AG10803 (cell line): ENCODE results near the gene PDE1C.

Experiments used
- DNase-seq: peaks from one replicate; pipeline ENCODE4 v3.0.0; 2010; ENCODE audit warnings: low read depth
- H3K4me3 ChIP-seq: 2 replicates; pipeline ENCODE4 v1.5.1; 2011; ENCODE audit warnings: mild to moderate bottlenecking, low read length, control low read depth
- TF ChIP-seq, protein P1 (sequence below): conservative IDR thresholded peaks from 2 replicates; pipeline ENCODE4 v1.5.1; 2011; ENCODE audit warnings: mild to moderate bottlenecking, low read length, control low read depth, inconsistent platforms

The PDE1C gene

DNA sequence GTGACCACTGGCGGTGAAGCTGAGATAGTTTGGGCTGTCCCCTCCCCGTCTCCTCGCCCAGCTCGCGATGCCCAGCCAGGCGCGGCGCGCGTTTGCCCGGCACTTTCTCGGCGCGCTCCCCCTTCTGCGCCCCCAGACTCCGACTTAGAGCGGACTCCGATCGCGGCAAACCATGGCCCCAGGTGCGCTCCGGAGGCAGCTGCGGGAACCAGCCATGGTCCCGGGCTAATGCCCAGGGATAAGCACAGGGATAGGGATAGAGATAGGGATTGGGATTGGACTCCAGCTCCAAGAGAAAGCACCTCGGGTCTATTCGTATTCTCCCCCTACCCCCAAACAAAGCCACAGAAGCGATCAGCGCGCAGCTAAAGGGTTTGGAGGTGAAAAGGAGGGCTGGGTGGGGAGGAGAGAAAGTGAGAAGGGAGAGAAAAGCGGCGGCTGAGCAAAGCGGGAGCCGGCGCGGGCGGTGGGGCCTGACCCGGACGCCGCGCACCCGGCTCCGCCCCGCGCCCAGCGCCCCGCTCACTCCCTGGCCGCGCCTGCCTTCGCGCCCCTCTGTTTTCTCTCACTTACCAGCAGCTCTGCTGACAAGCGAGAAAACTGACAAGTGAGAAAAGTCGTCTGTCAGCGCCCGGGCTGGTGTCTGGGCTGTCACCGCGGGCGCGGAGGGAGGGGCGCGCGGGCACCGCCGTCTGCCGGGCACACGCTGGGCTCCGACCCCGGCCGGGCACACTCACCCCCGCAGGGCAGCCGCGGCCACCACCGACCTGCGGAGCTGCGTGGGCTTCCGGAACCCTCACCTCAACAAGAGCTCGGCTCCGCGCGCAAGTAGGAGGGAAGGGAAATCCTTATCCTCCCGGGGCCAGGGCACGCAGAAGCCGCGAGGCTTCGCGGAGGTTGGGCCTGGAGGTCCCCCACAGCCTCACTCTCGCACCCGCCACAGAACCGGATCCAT lies at the start of gene PDE1C:
Gene PDE1C (minus strand): TSS at position 2 of the 955 bp plus-strand sequence.
- peak within 1 kb of the TSS; percentile 67 for H3K4me3 ChIP-seq
- TF ChIP-seq, protein P1, sequence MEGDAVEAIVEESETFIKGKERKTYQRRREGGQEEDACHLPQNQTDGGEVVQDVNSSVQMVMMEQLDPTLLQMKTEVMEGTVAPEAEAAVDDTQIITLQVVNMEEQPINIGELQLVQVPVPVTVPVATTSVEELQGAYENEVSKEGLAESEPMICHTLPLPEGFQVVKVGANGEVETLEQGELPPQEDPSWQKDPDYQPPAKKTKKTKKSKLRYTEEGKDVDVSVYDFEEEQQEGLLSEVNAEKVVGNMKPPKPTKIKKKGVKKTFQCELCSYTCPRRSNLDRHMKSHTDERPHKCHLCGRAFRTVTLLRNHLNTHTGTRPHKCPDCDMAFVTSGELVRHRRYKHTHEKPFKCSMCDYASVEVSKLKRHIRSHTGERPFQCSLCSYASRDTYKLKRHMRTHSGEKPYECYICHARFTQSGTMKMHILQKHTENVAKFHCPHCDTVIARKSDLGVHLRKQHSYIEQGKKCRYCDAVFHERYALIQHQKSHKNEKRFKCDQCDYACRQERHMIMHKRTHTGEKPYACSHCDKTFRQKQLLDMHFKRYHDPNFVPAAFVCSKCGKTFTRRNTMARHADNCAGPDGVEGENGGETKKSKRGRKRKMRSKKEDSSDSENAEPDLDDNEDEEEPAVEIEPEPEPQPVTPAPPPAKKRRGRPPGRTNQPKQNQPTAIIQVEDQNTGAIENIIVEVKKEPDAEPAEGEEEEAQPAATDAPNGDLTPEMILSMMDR = no peak

DNA sequence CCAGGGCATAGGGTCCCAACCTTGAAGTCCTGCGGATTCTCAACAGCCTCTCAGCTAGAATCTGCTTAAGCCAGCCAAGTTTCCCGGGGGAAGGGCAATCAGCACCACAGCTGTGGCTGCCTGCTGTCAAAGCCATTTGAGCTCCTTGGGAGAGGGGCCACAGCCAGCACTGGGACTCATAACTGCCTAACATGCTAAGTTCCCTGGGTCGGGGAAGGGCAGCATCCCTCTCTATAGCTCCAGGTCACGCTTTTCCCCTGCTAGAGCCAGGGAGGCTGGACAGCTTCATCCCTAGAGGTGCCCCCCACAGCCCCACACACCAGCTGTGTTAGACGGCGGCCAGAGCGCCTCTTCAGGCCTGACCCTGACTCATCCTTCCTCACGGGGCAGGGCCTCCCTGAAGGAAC lies 49.6 kb upstream of the PDE1C start:
- TF ChIP-seq, protein P1 = no peak
- no peak for DNase-seq
- H3K4me3 ChIP-seq = no peak overlapping the region

More for the DNA sequence above, at the start of gene PDE1C:
- peak; percentile 30 for DNase-seq

DNA sequence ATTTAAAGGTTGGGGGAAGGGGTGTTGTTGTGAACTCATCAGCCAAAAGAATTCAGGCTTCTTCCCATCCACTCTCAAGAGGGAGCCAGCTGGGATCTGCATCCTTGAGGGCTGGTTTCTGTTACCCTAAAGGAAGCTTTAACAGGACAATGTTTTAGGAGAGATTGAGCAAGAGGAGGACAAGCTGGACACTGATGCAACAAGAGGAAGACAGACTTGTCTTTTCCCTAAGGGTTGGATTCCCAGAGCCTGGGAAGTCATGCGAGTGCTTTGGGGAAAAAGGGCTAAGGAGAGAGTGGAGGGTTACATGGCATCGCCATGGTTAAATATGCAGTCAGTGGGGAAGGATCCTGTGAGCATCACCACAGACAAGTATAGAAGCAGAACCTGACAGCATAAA lies 47.6 kb upstream of the PDE1C start:
- H3K4me3 ChIP-seq = no peak overlapping the region
- DNase-seq = peak; percentile 79
- TF ChIP-seq, protein P1 = no peak

DNA sequence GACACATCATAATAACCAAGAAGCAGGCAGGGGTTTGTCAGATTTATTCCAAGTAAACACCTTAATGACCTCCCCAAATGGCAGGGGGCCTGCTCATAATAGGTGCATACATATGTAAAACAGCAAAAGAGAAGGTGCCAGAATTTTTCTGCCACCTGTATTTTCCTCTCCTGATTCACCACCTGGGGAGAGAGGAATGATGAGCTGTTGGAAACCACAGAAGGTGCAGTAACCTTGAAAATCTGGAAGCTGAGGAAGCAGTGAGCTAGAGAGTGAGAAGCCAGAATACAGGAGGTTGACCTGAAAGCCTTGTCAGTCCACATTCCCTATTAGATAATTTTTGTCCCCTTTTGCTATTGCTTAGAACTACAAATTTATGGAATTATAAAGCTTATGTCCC lies 46.2 kb upstream of the PDE1C start:
- TF ChIP-seq, protein P1 = no peak
- DNase-seq = no peak
- no peak overlapping the region for H3K4me3 ChIP-seq

DNA sequence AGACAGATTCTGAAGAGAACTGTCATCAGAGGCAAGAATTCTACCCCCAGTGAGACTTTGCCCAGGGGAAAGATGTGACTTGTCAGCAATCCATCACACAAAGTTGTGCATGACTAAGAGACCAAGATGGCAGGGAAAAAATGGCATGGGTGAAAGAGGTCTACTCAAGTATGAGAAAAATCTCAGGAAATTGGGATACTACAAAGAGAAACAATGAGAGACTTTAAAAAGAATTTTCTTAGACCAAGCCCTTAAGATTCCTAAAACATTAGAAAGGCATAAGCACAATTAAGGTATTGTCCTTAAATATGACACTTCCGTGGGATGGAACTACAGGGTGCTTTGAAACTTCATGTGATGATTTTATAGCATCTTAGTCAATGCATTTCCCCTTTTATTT lies 45.6 kb upstream of the PDE1C start:
- TF ChIP-seq, protein P1 = no peak
- peak; percentile 90 for DNase-seq
- H3K4me3 ChIP-seq = no peak overlapping the region

DNA sequence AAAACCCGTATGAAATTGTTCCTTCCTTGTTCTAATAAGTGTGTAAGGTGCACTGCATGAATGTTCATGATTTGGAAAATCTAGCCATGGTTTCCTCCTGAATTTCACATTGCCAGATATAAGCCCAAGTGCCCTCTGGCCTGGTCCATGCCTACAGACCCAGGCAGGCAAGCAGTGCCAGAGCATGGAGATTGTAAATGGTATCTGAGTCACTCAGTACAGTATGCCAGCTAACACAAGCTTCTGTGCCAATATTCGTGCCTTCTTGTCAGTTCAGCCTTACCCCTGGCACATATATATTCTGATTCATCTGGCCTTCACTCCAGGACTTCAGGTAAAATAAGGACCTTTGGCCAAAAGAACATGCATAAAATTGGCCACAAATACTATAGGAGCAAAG lies 38.4 kb upstream of the PDE1C start:
- no peak overlapping the region for H3K4me3 ChIP-seq
- TF ChIP-seq, protein P1 = no peak
- DNase-seq = no peak

DNA sequence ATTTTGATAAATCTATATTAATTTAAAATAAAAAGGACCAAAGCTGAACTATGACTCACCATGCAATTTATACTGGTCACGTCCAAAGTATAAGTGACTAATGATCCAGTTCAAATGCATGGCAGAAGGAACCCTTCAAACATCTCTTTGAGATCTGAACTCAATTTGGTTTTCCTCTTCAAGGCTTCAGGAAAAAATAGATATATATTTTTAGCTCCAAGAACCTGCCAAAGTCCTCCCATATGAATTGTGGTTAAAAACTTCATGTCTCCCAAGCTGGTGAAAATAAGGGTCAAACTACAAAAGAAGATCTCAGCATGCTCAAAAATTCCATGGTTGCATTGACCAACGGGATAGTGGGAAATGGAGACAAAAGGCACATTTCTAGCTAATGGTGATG lies 34.6 kb upstream of the PDE1C start:
- TF ChIP-seq, protein P1 = no peak
- no peak for DNase-seq

More for the DNA sequence above, 34.6 kb upstream of the PDE1C start:
- no peak overlapping the region for H3K4me3 ChIP-seq
